ENCODE results near the gene SETBP1. TPM values are rescaled to one million over a fixed set of nuclear protein-coding genes. Genes with fewer than 3 reads are reported as not detected.

Gene SETBP1
- total and polyA plus RNA-seq, 7 experiments from 2014 or later, result 0.08 to 12.5 (median 2.5) TPM; not detected in 2

DNA sequence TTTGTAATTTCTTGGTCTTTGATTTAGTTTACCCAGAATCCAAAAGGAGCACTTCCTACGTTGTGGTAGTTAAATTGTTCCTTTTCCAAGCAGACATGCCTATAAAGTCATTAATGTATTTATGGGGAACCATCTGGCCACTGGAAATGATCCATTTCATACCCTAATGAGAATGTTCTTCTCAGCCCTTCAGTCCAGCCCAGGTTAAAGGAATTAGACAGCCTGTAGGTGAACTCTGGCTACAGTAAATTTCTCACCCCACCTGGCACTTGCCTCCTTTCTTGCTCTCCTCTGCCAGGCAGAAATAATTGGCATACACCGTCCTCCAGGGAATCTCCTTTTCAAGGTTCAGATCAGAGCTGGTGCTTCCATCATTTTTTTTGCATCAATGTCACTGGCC, 121.1 kb downstream of the SETBP1 start:
- intact Hi-C loops (cut with micrococcal nuclease), result no loop called here
- Histone ChIP-seq H3K9me3 (ENCODE audit: control insufficient read depth in 2 of 3, low read length in 3 of 3) (no peaks in the 10 kb centered on the region), H3K27me3 (ENCODE audit: control insufficient read depth in 2 of 2, insufficient read depth in 2 of 2, low read length in 2 of 2) (no peaks in the 10 kb centered on the region), H3K27ac (ENCODE audit: low read depth, low read length) (no peak overlapping the region), H3K36me3 (ENCODE audit: control insufficient read depth in 2 of 3, insufficient read depth in 3 of 3, low read length in 3 of 3) (no peaks in the 10 kb centered on the region), H3K4me3 (ENCODE audit: low read length) (no peak overlapping the region), H3K4me1 (ENCODE audit: control insufficient read depth in 2 of 2, insufficient read depth in 2 of 2, low read length in 2 of 2) (peaks cover 0 to 18% of the 10 kb centered on the region in 2 donors)
- ATAC-seq (no peak), DNase-seq (no peak)
- Mint-ChIP-seq H3K27ac (no peak overlapping the region), H3K4me3 (no peak overlapping the region), H3K4me1 (peaks cover 0 to 49% (median 0%) of the 10 kb centered on the region in 7 donors), H3K36me3 (peaks cover 0 to 18% (median 0%) of the 10 kb centered on the region in 5 donors), H3K9me3 (peaks cover 0 to 10% (median 0%) of the 10 kb centered on the region in 11 donors), H3K27me3 (peaks cover 0 to 3% (median 0%) of the 10 kb centered on the region in 5 donors)
- POLR2A ChIA-PET, result no interaction called here
- CTCF ChIA-PET, result no interaction called here

DNA sequence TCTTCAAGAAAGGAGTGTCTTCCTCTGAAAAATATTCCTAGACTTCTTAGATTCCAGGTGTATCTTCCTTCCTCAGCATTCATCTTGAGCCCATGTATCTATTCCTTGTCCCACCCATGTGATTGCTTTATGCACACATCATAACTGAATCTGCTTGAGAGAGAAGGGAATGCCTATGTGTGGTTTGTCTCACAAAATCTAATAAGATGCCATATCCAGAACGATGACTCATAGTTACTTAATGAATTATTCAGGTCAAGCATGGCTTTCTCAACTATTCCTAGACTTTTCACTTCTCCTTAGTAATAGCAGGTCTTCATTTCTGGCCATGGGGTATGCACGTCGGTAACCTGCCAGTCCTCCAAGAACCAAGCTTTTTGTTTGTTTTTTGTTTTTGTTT, 121.8 kb downstream of the SETBP1 start:
- H3K4me3 Mint-ChIP-seq, result no peak overlapping the region
- H3K36me3 Mint-ChIP-seq, result peaks cover 0 to 18% (median 0%) of the 10 kb centered on the region in 5 donors
- ATAC-seq, result no peak
- ChIA-PET CTCF (no interaction called here), POLR2A (no interaction called here)
- H3K9me3 ChIP-seq (ENCODE audit: control insufficient read depth in 2 of 3, low read length in 3 of 3), result no peaks in the 10 kb centered on the region
- H3K36me3 ChIP-seq (ENCODE audit: control insufficient read depth in 2 of 3, insufficient read depth in 3 of 3, low read length in 3 of 3), result no peaks in the 10 kb centered on the region
- intact Hi-C loops (cut with micrococcal nuclease), result no loop called here
- peaks cover 0 to 50% (median 0%) of the 10 kb centered on the region in 7 donors for H3K4me1 Mint-ChIP-seq
- H3K4me3 ChIP-seq (ENCODE audit: low read length), result no peak overlapping the region
- peaks cover 0 to 10% (median 0%) of the 10 kb centered on the region in 11 donors for H3K9me3 Mint-ChIP-seq
- DNase-seq, result no peak
- no peak overlapping the region for H3K27ac ChIP-seq (ENCODE audit: low read depth, low read length)
- peaks cover 0 to 18% of the 10 kb centered on the region in 2 donors for H3K4me1 ChIP-seq (ENCODE audit: control insufficient read depth in 2 of 2, insufficient read depth in 2 of 2, low read length in 2 of 2)
- H3K27me3 Mint-ChIP-seq, result peaks cover 0 to 3% (median 0%) of the 10 kb centered on the region in 5 donors
- no peak overlapping the region for H3K27ac Mint-ChIP-seq
- H3K27me3 ChIP-seq (ENCODE audit: control insufficient read depth in 2 of 2, insufficient read depth in 2 of 2, low read length in 2 of 2), result no peaks in the 10 kb centered on the region

GRCh38 chr18:44803019-44803650, 122.4 kb downstream of the SETBP1 start:
- ATAC-seq (no peak), DNase-seq (no peak)
- Mint-ChIP-seq H3K27ac (no peak overlapping the region), H3K27me3 (peaks cover under 1 to 7% (median 2%) of the 10 kb centered on the region in 5 donors), H3K4me1 (peaks cover 0 to 51% (median 0%) of the 10 kb centered on the region in 7 donors), H3K9me3 (peaks cover 0 to 10% (median 0%) of the 10 kb centered on the region in 11 donors), H3K4me3 (no peak overlapping the region), H3K36me3 (peaks cover 0 to 19% (median 0%) of the 10 kb centered on the region in 5 donors)
- Histone ChIP-seq H3K4me1 (ENCODE audit: control insufficient read depth in 2 of 2, insufficient read depth in 2 of 2, low read length in 2 of 2) (peaks cover 0 to 18% of the 10 kb centered on the region in 2 donors), H3K4me3 (ENCODE audit: low read length) (no peak overlapping the region), H3K36me3 (ENCODE audit: control insufficient read depth in 2 of 3, insufficient read depth in 3 of 3, low read length in 3 of 3) (no peaks in the 10 kb centered on the region), H3K9me3 (ENCODE audit: control insufficient read depth in 2 of 3, low read length in 3 of 3) (no peaks in the 10 kb centered on the region), H3K27ac (ENCODE audit: low read depth, low read length) (no peak overlapping the region), H3K27me3 (ENCODE audit: control insufficient read depth in 2 of 2, insufficient read depth in 2 of 2, low read length in 2 of 2) (no peaks in the 10 kb centered on the region)
- intact Hi-C loops (cut with micrococcal nuclease), result no loop called here
- ChIA-PET POLR2A (no interaction called here), CTCF (no interaction called here)

GRCh38 chr18:44804033-44804432, 123.3 kb downstream of the SETBP1 start:
- ATAC-seq, result no peak
- H3K27me3 ChIP-seq (ENCODE audit: control insufficient read depth in 2 of 2, insufficient read depth in 2 of 2, low read length in 2 of 2), result no peaks in the 10 kb centered on the region
- H3K27ac Mint-ChIP-seq, result no peak overlapping the region
- peaks cover 5 to 15% (median 7%) of the 10 kb centered on the region in 5 donors for H3K27me3 Mint-ChIP-seq
- no peaks in the 10 kb centered on the region for H3K9me3 ChIP-seq (ENCODE audit: control insufficient read depth in 2 of 3, low read length in 3 of 3)
- H3K4me1 ChIP-seq (ENCODE audit: control insufficient read depth in 2 of 2, insufficient read depth in 2 of 2, low read length in 2 of 2), result peaks cover 0 to 18% of the 10 kb centered on the region in 2 donors
- H3K4me3 ChIP-seq (ENCODE audit: low read length), result no peak overlapping the region
- intact Hi-C loops (cut with micrococcal nuclease), result no loop called here
- H3K36me3 Mint-ChIP-seq, result peaks cover 0 to 19% (median 0%) of the 10 kb centered on the region in 5 donors
- H3K4me1 Mint-ChIP-seq, result peaks cover 0 to 48% (median 0%) of the 10 kb centered on the region in 7 donors
- peaks cover 0 to 10% (median 0%) of the 10 kb centered on the region in 11 donors for H3K9me3 Mint-ChIP-seq
- DNase-seq, result no peak
- H3K4me3 Mint-ChIP-seq, result no peak overlapping the region
- POLR2A ChIA-PET, result no interaction called here
- no peak overlapping the region for H3K27ac ChIP-seq (ENCODE audit: low read depth, low read length)
- no peaks in the 10 kb centered on the region for H3K36me3 ChIP-seq (ENCODE audit: control insufficient read depth in 2 of 3, insufficient read depth in 3 of 3, low read length in 3 of 3)
- CTCF ChIA-PET, result no interaction called here

- Mint-ChIP-seq H3K36me3 (peaks cover 0 to 18% (median 0%) of the 10 kb centered on the region in 5 donors), H3K4me3 (no peak overlapping the region), H3K9me3 (peaks cover 0 to 9% (median 0%) of the 10 kb centered on the region in 11 donors), H3K27me3 (peaks cover 5 to 22% (median 7%) of the 10 kb centered on the region in 5 donors), H3K4me1 (peaks cover 0 to 36% (median 0%) of the 10 kb centered on the region in 7 donors), H3K27ac (no peak overlapping the region)
- intact Hi-C loops (cut with micrococcal nuclease), result no loop called here
- DNase-seq (no peak), ATAC-seq (no peak)
- no peaks in the 10 kb centered on the region for H3K27me3 ChIP-seq (ENCODE audit: control insufficient read depth in 2 of 2, insufficient read depth in 2 of 2, low read length in 2 of 2)
- no peak overlapping the region for H3K4me3 ChIP-seq (ENCODE audit: low read length)
- H3K27ac ChIP-seq (ENCODE audit: low read depth, low read length), result no peak overlapping the region
- H3K9me3 ChIP-seq (ENCODE audit: control insufficient read depth in 2 of 3, low read length in 3 of 3), result no peaks in the 10 kb centered on the region
- peaks cover 0 to 11% of the 10 kb centered on the region in 2 donors for H3K4me1 ChIP-seq (ENCODE audit: control insufficient read depth in 2 of 2, insufficient read depth in 2 of 2, low read length in 2 of 2)
- POLR2A ChIA-PET, result no interaction called here
- no peaks in the 10 kb centered on the region for H3K36me3 ChIP-seq (ENCODE audit: control insufficient read depth in 2 of 3, insufficient read depth in 3 of 3, low read length in 3 of 3)
- CTCF ChIA-PET, result interaction anchor here (0.6 kb wide), 1 partner anchor 186 kb away, joined by 6 read pairs; no protein-coding TSS in a partner anchor
Measured at GRCh38 chr18:44805176-44805575, 124.5 kb downstream of the SETBP1 start.

- CTCF ChIA-PET, result no interaction called here
Measured at GRCh38 chr18:44805643-44806042, 125.0 kb downstream of the SETBP1 start.

DNA sequence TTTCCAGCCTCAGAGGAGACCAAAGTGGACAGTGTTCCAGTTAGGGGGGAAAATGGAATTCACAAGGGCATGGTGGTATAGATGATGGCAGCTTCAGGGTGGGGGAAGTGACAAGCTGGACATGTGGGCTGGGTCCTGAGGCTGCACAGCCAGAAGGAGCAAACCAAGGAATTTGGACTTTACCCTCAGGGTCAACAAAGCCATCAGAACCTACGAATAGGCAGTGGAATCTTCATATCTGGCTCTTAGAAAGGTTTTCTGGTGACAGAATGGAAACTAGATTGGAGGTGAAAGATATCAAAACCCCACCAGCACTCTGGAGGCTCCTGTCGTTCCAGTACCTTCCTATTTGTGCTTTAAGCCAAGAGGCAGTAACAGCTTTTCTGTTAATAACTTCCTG, 127.1 kb downstream of the SETBP1 start:
- Mint-ChIP-seq H3K4me1 (peaks cover 0 to 23% (median 0%) of the 10 kb centered on the region in 7 donors), H3K27me3 (peaks cover 5 to 32% (median 7%) of the 10 kb centered on the region in 5 donors), H3K4me3 (no peak overlapping the region), H3K36me3 (peaks cover 0 to 7% (median 0%) of the 10 kb centered on the region in 5 donors), H3K27ac (no peak overlapping the region), H3K9me3 (peaks cover 0 to 2% (median 0%) of the 10 kb centered on the region in 11 donors)
- intact Hi-C loops (cut with micrococcal nuclease), result no loop called here
- POLR2A ChIA-PET, result no interaction called here
- Histone ChIP-seq H3K4me1 (ENCODE audit: control insufficient read depth in 2 of 2, insufficient read depth in 2 of 2, low read length in 2 of 2) (peaks cover 0 to 9% of the 10 kb centered on the region in 2 donors), H3K27ac (ENCODE audit: low read depth, low read length) (no peak overlapping the region), H3K4me3 (ENCODE audit: low read length) (no peak overlapping the region), H3K27me3 (ENCODE audit: control insufficient read depth in 2 of 2, insufficient read depth in 2 of 2, low read length in 2 of 2) (no peaks in the 10 kb centered on the region), H3K36me3 (ENCODE audit: control insufficient read depth in 2 of 3, insufficient read depth in 3 of 3, low read length in 3 of 3) (no peaks in the 10 kb centered on the region), H3K9me3 (ENCODE audit: control insufficient read depth in 2 of 3, low read length in 3 of 3) (no peaks in the 10 kb centered on the region)
- DNase-seq (no peak), ATAC-seq (no peak)
- CTCF ChIA-PET, result no interaction called here

More at GRCh38 chr18:44805643-44806042, 125.0 kb downstream of the SETBP1 start:
- Mint-ChIP-seq H3K36me3 (peaks cover 0 to 14% (median 0%) of the 10 kb centered on the region in 5 donors), H3K27me3 (peaks cover 5 to 22% (median 7%) of the 10 kb centered on the region in 5 donors), H3K27ac (no peak overlapping the region), H3K4me1 (peaks cover 0 to 33% (median 0%) of the 10 kb centered on the region in 7 donors), H3K4me3 (no peak overlapping the region), H3K9me3 (peaks cover 0 to 4% (median 0%) of the 10 kb centered on the region in 11 donors)
- Histone ChIP-seq H3K4me1 (ENCODE audit: control insufficient read depth in 2 of 2, insufficient read depth in 2 of 2, low read length in 2 of 2) (peaks cover 0 to 9% of the 10 kb centered on the region in 2 donors), H3K36me3 (ENCODE audit: control insufficient read depth in 2 of 3, insufficient read depth in 3 of 3, low read length in 3 of 3) (no peaks in the 10 kb centered on the region), H3K27ac (ENCODE audit: low read depth, low read length) (no peak overlapping the region), H3K27me3 (ENCODE audit: control insufficient read depth in 2 of 2, insufficient read depth in 2 of 2, low read length in 2 of 2) (no peaks in the 10 kb centered on the region), H3K4me3 (ENCODE audit: low read length) (no peak overlapping the region), H3K9me3 (ENCODE audit: control insufficient read depth in 2 of 3, low read length in 3 of 3) (no peaks in the 10 kb centered on the region)
- peak; percentile 65 for ATAC-seq
- POLR2A ChIA-PET, result no interaction called here
- intact Hi-C loops (cut with micrococcal nuclease), result no loop called here
- DNase-seq, result no peak
